Activated gamma-delta T cell treated with anti-CD3 and anti-CD28 coated beads, Interleukin-2, amount 50 U/mL, for 16 hours (primary cell): ENCODE data around the gene SYNE2.
"Not testable (repeated sequence)": the region's sequence is repeated elsewhere in the genome, so short reads cannot be mapped to it uniquely, and the experiment has no call there.

Experiments used
- DNase-seq: peaks from one replicate; pipeline ENCODE4 v3.0.0-alpha.2; 2020; ENCODE audit warnings: low read depth

SYNE2 gene, protein sequence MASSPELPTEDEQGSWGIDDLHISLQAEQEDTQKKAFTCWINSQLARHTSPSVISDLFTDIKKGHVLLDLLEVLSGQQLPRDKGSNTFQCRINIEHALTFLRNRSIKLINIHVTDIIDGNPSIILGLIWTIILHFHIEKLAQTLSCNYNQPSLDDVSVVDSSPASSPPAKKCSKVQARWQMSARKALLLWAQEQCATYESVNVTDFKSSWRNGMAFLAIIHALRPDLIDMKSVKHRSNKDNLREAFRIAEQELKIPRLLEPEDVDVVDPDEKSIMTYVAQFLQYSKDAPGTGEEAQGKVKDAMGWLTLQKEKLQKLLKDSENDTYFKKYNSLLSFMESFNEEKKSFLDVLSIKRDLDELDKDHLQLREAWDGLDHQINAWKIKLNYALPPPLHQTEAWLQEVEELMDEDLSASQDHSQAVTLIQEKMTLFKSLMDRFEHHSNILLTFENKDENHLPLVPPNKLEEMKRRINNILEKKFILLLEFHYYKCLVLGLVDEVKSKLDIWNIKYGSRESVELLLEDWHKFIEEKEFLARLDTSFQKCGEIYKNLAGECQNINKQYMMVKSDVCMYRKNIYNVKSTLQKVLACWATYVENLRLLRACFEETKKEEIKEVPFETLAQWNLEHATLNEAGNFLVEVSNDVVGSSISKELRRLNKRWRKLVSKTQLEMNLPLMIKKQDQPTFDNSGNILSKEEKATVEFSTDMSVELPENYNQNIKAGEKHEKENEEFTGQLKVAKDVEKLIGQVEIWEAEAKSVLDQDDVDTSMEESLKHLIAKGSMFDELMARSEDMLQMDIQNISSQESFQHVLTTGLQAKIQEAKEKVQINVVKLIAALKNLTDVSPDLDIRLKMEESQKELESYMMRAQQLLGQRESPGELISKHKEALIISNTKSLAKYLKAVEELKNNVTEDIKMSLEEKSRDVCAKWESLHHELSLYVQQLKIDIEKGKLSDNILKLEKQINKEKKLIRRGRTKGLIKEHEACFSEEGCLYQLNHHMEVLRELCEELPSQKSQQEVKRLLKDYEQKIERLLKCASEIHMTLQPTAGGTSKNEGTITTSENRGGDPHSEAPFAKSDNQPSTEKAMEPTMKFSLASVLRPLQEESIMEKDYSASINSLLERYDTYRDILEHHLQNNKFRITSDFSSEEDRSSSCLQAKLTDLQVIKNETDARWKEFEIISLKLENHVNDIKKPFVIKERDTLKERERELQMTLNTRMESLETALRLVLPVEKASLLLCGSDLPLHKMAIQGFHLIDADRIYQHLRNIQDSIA (N-terminal part only)

DNA sequence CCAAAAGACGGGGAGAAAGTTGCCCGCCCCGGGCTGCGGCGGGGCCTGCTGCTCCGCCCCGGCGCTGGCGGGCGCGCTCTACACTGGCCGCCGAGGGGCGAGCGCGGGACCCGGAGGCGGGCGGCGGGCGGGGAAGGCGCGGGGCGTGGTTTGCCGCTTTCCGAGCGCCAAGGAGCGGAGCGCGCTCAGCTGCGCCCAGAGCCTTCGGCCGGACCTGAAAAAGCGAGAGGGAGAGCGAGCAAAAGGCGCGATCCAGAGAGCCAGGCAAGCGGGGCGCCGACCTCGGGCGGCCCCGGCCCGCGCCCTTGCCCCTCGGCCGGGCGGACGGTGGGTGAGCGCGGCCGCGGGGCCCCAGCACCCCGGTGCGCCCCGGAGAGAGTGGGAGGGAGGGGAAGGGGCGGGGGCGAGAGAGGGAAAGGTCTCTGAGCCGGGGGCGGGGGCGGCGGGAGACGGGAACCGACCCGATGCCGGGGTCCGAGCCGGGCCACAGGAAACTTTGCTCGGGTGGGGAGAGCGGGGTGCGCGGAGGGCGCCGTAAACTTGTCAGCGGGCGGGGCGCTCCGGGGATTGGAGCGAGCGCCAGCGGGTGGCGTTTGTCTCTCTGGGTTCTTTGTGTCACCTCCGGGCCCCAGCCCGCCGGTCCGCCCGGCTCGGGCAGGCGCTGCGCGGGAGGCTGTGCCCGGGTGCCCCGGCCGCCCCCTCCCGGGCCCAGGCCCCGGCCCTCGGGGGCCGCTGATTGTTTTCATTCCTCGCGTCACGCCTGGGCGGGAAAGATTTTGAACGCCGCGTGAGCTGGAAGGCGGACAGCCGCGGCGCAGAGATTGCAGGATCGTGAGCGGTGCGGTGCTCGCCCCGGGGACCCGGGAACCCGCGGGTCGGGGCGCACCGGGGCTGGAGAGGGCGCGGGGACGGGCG is at the start of gene SYNE2:
SYNE2 (plus strand) TSS at position 188 of the 915 bp plus-strand sequence. CDS start 56,145 bp downstream, outside the sequence.
- DNase-seq: peak; percentile 66

DNA sequence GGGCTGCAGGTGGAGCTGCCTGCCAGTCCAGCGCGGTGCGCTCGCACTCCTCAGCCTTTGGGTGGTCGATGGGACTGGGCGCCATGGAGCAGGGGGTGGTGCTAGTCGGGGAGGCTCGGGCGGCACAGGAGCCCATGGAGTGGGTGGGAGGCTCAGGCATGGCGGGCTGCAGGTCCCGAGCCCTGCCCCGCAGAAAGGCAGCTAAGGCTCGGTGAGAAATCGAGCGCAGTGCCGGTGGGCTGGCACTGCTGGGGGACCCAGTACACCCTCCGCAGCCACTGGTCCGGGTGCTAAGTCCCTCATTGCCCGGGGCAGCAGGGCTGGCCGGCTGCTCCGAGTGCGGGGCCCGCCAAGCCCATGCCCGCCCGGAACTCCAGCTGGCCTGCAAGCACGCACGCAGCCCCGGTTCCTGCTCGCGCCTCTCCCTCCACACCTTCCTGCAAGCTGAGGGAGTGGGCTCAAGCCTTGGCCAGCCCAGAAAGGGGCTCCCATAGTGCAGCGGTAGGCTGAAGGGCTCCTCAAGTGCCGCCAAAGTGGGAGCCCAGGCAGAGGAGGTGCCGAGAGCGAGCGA is 49.5 kb upstream of the SYNE2 start:
- DNase-seq: not testable (repeated sequence)

GRCh38 chr14:63806064-63806463 is 46.7 kb upstream of the SYNE2 start:
- not testable (repeated sequence) for DNase-seq

DNA sequence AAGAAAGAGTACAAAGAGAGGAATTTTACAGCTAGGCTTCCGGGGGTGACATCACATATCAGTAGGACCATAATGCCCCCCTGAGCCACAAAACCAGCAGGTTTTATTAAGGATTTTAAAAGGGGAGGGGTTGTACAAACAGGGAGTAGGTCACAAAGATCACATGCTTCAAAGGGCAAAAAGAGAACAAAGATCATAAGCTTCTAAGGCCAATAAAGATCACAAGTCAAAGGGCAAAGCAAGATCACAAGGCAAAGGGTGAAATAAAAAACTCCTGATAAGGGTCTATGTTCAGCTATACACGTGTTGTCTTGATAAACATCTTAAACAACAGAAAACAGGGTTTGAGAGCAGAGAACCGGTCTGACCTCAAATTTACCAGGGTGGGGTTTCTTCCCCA is 41.1 kb upstream of the SYNE2 start:
- not testable (repeated sequence) for DNase-seq

- DNase-seq: no peak
Measured at GRCh38 chr14:63833728-63834127, 19.1 kb upstream of the SYNE2 start.

DNA sequence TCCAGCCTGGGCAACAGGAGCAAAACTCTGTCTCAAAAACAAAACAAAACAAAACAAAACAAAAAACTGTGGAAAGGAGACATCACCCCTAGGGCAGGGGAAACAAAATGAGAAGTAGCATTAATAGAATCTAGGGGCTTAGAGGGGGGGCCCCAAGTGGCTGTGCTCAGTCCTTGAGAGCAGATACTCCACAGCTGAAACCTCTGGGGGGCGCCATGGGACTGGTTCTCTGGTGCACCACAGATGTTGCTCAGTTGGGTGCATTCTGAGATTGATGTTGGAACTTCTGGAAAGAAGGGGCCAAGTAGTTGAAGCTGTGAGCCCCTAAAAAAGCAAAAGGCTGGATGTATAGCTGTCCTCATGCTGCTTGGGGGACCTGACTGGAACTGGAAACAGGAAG is 11.8 kb upstream of the SYNE2 start:
- DNase-seq: peak; percentile 40

- DNase-seq: no peak
Measured at GRCh38 chr14:63843796-63844195, 9.0 kb upstream of the SYNE2 start.

DNA sequence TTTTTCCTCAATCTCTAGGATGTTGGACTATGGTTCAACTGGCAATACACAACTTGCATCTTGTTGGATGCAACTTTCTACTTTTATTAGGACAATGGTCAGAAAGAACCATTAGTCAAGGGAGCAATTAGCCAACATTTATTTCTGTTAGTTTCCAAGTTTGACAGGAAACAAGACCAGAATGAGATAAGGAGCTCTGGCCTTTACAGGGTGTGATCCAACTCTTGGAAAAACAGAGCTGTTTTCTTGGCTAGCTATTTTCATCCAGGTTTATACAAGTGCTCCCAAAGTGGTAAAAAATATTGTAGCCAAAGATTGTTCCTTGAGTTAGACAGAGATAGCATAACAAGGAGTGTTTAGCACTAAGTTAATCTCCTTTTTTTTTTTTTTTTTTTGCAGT is 3.9 kb upstream of the SYNE2 start:
- no peak for DNase-seq

GRCh38 chr14:63852271-63852816 is 460 bp upstream of the SYNE2 start:
- DNase-seq: no peak

- DNase-seq: peak; percentile 27
Measured at GRCh38 chr14:63853831-63854293, 1.1 kb downstream of the SYNE2 start.

DNA sequence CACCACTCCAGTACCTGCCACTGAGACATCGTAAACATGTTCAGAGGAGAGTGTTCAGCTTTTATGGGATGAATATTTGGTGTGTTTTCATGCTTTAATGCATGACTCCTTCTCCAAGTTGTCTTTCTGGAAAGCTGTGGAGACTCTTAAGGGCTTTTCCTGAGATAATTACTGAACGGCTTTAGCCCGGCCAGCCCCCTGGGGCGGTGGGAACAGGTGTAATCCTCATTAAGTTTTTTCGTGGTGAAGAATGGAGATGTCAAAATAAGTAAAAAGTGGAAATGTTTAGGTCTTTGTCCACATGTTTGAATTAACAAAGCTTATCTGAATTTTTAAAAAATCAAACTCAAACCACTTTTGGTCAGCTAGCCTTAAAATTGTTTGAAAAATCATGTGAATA is 1.5 kb downstream of the SYNE2 start:
- DNase-seq: no peak

- DNase-seq: no peak
Measured at GRCh38 chr14:63855281-63855680, 2.5 kb downstream of the SYNE2 start.

GRCh38 chr14:63857466-63858030 is 4.7 kb downstream of the SYNE2 start:
- peak; percentile 32 for DNase-seq

- DNase-seq: no peak
Measured at GRCh38 chr14:63860146-63860545, 7.3 kb downstream of the SYNE2 start.

GRCh38 chr14:63862163-63862562 is 9.4 kb downstream of the SYNE2 start:
- DNase-seq: no peak

- DNase-seq: no peak
Measured at GRCh38 chr14:63863004-63863403, 10.2 kb downstream of the SYNE2 start.

- not testable (repeated sequence) for DNase-seq
Measured at GRCh38 chr14:63864775-63865174, 12.0 kb downstream of the SYNE2 start.

GRCh38 chr14:63867933-63868921 is 15.4 kb downstream of the SYNE2 start:
- no peak for DNase-seq
